Caco-2 (cell line): ENCODE results near the gene AGMO. TPM values are rescaled to one million over a fixed set of nuclear protein-coding genes. Genes with fewer than 3 reads are reported as not detected.

ENCODE experiments used
- BruUV-seq: library from RNA; stranded (reverse); fragments of 400-500 nt; replicated peaks from 2 replicates; lab custom pipeline; 2021; lab: Mats Ljungman, UMichigan
- CTCF ChIA-PET: fragments of 300-600 bp; sonication (Branson Sonifier 250); formaldehyde crosslinking; loops from one replicate; lab custom pipeline; 2022; ENCODE audit warnings: antibody characterized with exemption; lab: Charles Lee
- POLR2A ChIA-PET: fragments of 300-600 bp; sonication (Branson Sonifier 250); formaldehyde crosslinking; loops from one replicate; lab custom pipeline; 2022; ENCODE audit warnings: antibody characterized with exemption; lab: Charles Lee
- DNase-seq, 2 experiments: peaks; one replicate each; pipeline versions ENCODE4 v3.0.0 to v3.0.0-alpha.2; 2020 to 2022
- H3K27me3 ChIP-seq: replicated peaks from 2 replicates; pipeline ENCODE4 v1.6.0; 2011; ENCODE audit warnings: low read length; ENCODE audit not compliant: control insufficient read depth, insufficient read depth
- H3K36me3 ChIP-seq: 2 replicates; pipeline ENCODE4 v1.5.1; 2011; ENCODE audit warnings: low read length; ENCODE audit not compliant: control insufficient read depth, insufficient read depth
- H3K4me1 ChIP-seq: fragments of 250-450 bp; sonication (Bioruptor Pico); 2 replicates; pipeline ENCODE4 v1.5.1; 2020; ENCODE audit warnings: mild to moderate bottlenecking
- H3K4me3 ChIP-seq: 2 replicates; pipeline ENCODE4 v1.5.1; 2011; ENCODE audit warnings: low read depth, mild to moderate bottlenecking, control low read depth, low read length
- H3K9me3 ChIP-seq: fragments of 250-450 bp; sonication (Bioruptor Pico); 2 replicates; pipeline ENCODE4 v1.5.1; 2020; ENCODE audit warnings: mild to moderate bottlenecking, moderate library complexity
- H3K27ac Mint-ChIP-seq: one replicate; pipeline ENCODE4 v1.8.0; 2022; ENCODE audit warnings: mixed read lengths; ENCODE audit not compliant: unreplicated experiment
- H3K27me3 Mint-ChIP-seq: one replicate; pipeline ENCODE4 v1.8.0; 2022; ENCODE audit warnings: mixed read lengths; ENCODE audit not compliant: insufficient read depth, unreplicated experiment
- H3K36me3 Mint-ChIP-seq: one replicate; pipeline ENCODE4 v1.8.0; 2022; ENCODE audit warnings: mild to moderate bottlenecking, mixed read lengths; ENCODE audit not compliant: insufficient read depth, unreplicated experiment
- H3K4me1 Mint-ChIP-seq: one replicate; pipeline ENCODE4 v1.8.0; 2022; ENCODE audit warnings: low read depth, mixed read lengths; ENCODE audit not compliant: unreplicated experiment
- H3K4me3 Mint-ChIP-seq: one replicate; pipeline ENCODE4 v1.8.0; 2022; ENCODE audit warnings: mild to moderate bottlenecking, moderate library complexity, mixed read lengths; ENCODE audit not compliant: unreplicated experiment
- H3K9me3 Mint-ChIP-seq: one replicate; pipeline ENCODE4 v1.8.0; 2022; ENCODE audit warnings: mixed read lengths; ENCODE audit not compliant: unreplicated experiment
- intact Hi-C: fragments of 100-400 bp; cut with micrococcal nuclease; formaldehyde crosslinking; loops from one replicate; pipeline ENCODE4 v1.10.0; 2022; ENCODE audit not compliant: unreplicated experiment
- total RNA-seq: library from RNA; stranded (reverse); gene quantifications from 2 replicates; pipeline ENCODE4 v1.2.3, GENCODE V29; 2022
- TF ChIP-seq, protein P1 (sequence below), 2 experiments: fragments of 200-600 bp in 1 of 2; IDR thresholded peaks; 1 replicate in 1 of 2; 2 replicates in 1 of 2; pipeline versions ENCODE4 v1.5.1 to v1.8.0; 2011 to 2022; ENCODE audit warnings: antibody characterized with exemption in 1 of 2, control low read depth in 1 of 2, inconsistent platforms in 1 of 2, low read depth in 1 of 2, low read length in 1 of 2, mild to moderate bottlenecking in 1 of 2, moderate library complexity in 1 of 2; ENCODE audit not compliant: insufficient read depth in 1 of 2, severe bottlenecking in 1 of 2, unreplicated experiment in 1 of 2

The AGMO gene
- total RNA-seq, 1 experiment from 2014 or later = 0.16 TPM

- no peaks in the 10 kb centered on the region for H3K4me1 ChIP-seq
- DNase-seq = no peak
- Mint-ChIP-seq H3K27ac (no peak overlapping the region), H3K36me3 (no peaks in the 10 kb centered on the region), H3K4me1 (no peaks in the 10 kb centered on the region), H3K4me3 (no peak overlapping the region), H3K9me3 (peaks cover 11% of the 10 kb centered on the region), H3K27me3 (no peaks in the 10 kb centered on the region)
- TF ChIP-seq, protein P1, sequence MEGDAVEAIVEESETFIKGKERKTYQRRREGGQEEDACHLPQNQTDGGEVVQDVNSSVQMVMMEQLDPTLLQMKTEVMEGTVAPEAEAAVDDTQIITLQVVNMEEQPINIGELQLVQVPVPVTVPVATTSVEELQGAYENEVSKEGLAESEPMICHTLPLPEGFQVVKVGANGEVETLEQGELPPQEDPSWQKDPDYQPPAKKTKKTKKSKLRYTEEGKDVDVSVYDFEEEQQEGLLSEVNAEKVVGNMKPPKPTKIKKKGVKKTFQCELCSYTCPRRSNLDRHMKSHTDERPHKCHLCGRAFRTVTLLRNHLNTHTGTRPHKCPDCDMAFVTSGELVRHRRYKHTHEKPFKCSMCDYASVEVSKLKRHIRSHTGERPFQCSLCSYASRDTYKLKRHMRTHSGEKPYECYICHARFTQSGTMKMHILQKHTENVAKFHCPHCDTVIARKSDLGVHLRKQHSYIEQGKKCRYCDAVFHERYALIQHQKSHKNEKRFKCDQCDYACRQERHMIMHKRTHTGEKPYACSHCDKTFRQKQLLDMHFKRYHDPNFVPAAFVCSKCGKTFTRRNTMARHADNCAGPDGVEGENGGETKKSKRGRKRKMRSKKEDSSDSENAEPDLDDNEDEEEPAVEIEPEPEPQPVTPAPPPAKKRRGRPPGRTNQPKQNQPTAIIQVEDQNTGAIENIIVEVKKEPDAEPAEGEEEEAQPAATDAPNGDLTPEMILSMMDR (IDR thresholded peaks at IDR 0.05; ENCODE audit: insufficient read depth in 1 of 2, low read depth in 1 of 2, low read length in 1 of 2, severe bottlenecking in 1 of 2, unreplicated experiment in 1 of 2) = no peak
- no peaks in the 10 kb centered on the region for H3K27me3 ChIP-seq
- H3K4me3 ChIP-seq = no peak overlapping the region
- peaks cover 13% of the 10 kb centered on the region; the same call in 1 of the 2 replicates for H3K9me3 ChIP-seq
- intact Hi-C loops = no loop called here
- BruUV-seq = no TSS peak
- ChIA-PET POLR2A (no interaction called here), CTCF (no interaction called here)
- no peaks in the 10 kb centered on the region for H3K36me3 ChIP-seq
Measured at GRCh38 chr7:15581352-15581951, 19.6 kb upstream of the AGMO start.

DNA sequence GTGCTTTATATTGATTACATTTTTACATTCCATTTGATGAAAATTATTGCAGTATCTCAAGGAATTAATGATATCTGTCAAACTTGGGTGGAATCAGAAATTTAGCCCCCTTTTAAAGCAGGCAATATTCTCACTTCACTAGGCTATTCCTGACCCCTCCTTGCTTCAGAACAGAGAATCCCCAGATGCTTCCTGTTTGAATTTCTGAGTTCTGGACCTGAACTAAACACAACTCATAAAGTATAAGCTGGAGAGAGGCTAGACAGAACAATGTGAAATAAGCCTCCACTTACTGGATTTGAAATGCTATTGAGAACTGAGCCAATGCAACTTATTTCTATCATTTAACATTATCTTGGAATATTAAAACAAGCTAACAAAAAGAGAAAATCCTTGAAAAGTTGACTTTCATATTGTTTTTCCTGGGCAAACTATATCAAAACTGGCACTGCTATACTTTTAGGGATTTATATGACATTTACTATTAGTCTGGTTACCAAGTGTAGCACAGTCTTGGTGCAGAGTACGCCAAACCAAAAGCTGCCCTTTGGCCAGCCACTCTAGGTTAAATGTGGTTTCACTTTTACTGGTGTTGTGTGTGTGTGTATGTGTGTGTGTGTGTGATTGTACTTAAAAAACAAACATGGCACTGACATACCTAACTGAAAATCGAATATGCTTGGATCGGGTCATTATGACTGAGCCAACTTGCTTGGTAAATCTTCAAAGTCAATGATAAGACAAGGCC is 19.0 kb upstream of the AGMO start:
- Mint-ChIP-seq H3K27me3 (no peaks in the 10 kb centered on the region), H3K4me3 (no peak overlapping the region), H3K4me1 (no peaks in the 10 kb centered on the region), H3K9me3 (peaks cover 11% of the 10 kb centered on the region), H3K27ac (no peak overlapping the region), H3K36me3 (no peaks in the 10 kb centered on the region)
- Histone ChIP-seq H3K4me1 (no peaks in the 10 kb centered on the region), H3K4me3 (no peak overlapping the region), H3K36me3 (no peaks in the 10 kb centered on the region), H3K9me3 (peaks cover 13% of the 10 kb centered on the region; the same call in 1 of the 2 replicates), H3K27me3 (no peaks in the 10 kb centered on the region)
- CTCF ChIA-PET = no interaction called here
- intact Hi-C loops = no loop called here
- no peak for DNase-seq
- TF ChIP-seq, protein P1 (IDR thresholded peaks at IDR 0.05; ENCODE audit: insufficient read depth in 1 of 2, low read depth in 1 of 2, low read length in 1 of 2, severe bottlenecking in 1 of 2, unreplicated experiment in 1 of 2) = no peak
- no TSS peak for BruUV-seq
- POLR2A ChIA-PET = no interaction called here

GRCh38 chr7:15577600-15577999 is 15.8 kb upstream of the AGMO start:
- Histone ChIP-seq H3K36me3 (no peaks in the 10 kb centered on the region), H3K27me3 (no peaks in the 10 kb centered on the region), H3K4me1 (no peaks in the 10 kb centered on the region), H3K9me3 (no peaks in the 10 kb centered on the region), H3K4me3 (no peak overlapping the region)
- H3K27ac Mint-ChIP-seq = no peak overlapping the region
- no peaks in the 10 kb centered on the region for H3K36me3 Mint-ChIP-seq
- H3K9me3 Mint-ChIP-seq = no peaks in the 10 kb centered on the region
- TF ChIP-seq, protein P1 (IDR thresholded peaks at IDR 0.05; ENCODE audit: insufficient read depth in 1 of 2, low read depth in 1 of 2, low read length in 1 of 2, severe bottlenecking in 1 of 2, unreplicated experiment in 1 of 2) = no peak
- intact Hi-C loops = no loop called here
- no peak overlapping the region for H3K4me3 Mint-ChIP-seq
- DNase-seq = no peak
- POLR2A ChIA-PET = no interaction called here
- no TSS peak for BruUV-seq
- H3K4me1 Mint-ChIP-seq = no peaks in the 10 kb centered on the region
- no peaks in the 10 kb centered on the region for H3K27me3 Mint-ChIP-seq
- CTCF ChIA-PET = no interaction called here
